HG02870 (cell line): ENCODE data around the gene GAGE10.
"Not testable (repeated sequence)": the region's sequence is repeated elsewhere in the genome, so short reads cannot be mapped to it uniquely, and the experiment has no call there.

Experiments
- ATAC-seq: cut with Tn5 transposase; IDR thresholded peaks from one replicate; pipeline ENCODE4 v1.9.1; 2021; ENCODE audit warnings: mild to moderate bottlenecking, moderate library complexity; ENCODE audit not compliant: unreplicated experiment

Gene GAGE10

DNA sequence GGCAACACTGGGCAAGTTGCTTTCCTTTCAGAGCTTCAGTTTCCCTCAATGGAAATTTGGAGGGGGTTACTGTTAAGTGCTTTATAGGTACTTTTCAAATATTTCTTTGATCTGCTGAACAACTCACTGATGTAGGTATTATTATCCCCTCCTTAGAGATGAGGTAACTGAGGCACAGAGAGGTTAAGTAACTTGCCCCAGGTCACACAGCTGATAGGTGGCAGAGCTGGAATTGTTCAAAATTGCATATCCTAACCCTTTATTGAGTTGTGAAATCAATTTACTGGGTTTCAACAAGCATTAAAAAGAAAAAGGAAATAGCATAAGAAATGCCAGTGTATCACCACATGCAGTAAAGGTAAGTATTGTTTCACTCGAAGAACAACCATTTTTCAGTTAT, 27.2 kb upstream of the GAGE10 start:
- no peak for ATAC-seq

DNA sequence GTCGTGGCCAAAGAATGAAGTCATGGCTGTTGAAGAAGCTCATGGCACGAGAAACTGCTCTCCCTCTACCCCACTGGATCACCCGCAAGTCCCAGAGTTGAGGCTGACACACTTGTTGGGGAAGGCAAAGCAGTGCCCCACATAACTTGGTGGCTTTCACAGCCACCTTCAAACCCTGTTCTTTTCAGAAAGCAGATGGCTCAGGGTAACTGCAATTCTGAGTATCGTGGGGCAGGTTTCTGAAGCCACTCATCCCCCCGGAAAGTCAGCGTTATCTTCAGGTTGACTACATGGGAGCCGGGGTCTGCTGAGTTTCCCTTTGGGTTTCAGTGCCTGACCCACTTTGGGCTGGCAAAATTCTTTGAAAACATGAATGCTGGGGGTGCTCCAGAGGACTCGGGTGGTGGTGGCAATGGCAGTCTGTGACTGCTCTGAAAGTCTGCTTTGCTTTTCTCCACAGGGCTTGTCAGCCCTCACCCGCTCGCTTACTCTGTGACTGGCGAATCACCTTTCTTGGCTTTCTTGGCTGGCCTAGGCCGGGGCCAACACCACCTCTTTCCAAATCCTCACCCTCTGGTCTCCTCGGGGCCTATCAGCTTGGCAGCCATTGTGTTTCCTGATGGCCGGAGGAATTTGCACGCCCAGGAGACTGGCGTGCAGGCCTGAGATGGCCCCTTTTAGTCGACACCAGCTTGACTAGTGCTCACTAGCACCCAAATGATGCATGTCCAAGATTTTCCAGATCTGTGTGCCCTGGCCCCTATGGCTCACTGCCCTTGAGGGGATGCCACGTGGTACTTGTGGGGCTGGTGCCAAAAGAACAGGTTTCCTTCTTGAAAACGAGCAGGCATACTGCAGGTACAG, 26.5 kb upstream of the GAGE10 start:
- ATAC-seq, result no peak

DNA sequence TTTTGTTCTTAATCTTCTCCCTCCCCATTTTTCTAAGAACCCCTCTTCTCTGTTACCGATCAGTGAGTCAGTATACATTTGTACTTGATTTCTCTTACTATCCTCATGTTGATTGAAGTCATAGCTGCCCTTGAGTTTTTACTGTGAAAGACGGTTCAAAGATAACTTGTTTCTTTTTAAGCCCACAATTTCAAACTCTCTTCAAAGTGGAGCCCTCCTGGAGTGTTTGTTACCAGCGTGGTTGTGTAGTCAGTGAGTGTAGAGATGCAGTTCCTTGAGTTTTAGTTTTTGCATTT, 26.0 kb upstream of the GAGE10 start:
- no peak for ATAC-seq

DNA sequence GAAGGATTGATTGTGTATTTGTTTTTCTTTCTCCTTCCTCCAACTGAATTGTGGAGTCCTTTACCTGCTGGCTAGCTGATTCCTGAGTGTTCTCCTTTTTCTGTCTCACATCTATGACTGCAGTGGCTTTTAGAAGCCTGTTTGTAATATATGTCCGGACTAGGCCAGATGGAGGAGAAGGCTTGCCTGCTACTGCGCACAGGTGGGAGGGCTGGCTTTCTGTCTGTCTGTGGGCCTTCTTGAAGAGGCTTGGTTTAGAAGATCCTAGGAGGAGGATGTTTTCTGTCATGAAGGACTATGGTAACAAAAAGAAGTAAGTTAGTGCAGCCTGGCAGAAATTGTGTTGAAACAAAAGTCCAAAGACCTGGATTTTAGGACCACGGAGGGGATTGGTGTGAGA, 25.4 kb upstream of the GAGE10 start:
- ATAC-seq, result no peak

DNA sequence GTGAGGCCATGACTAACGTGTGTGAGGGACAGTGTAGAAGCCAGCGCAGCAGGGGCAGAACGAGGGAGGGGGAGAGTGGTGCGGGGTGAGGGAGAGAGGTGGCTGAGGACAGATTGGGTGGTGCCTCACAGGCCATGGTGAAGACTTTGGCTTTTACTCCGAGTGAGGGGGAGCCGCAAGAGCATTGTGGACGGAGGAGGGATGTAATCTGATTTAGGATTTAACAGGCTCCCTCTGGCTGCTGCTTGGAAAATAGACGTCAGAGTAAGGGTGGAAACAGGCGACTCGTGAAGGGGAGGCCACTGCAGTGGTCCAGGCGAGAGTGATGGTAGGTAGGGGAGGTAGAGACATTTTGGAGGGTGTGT, 20.8 kb upstream of the GAGE10 start:
- no peak for ATAC-seq

DNA sequence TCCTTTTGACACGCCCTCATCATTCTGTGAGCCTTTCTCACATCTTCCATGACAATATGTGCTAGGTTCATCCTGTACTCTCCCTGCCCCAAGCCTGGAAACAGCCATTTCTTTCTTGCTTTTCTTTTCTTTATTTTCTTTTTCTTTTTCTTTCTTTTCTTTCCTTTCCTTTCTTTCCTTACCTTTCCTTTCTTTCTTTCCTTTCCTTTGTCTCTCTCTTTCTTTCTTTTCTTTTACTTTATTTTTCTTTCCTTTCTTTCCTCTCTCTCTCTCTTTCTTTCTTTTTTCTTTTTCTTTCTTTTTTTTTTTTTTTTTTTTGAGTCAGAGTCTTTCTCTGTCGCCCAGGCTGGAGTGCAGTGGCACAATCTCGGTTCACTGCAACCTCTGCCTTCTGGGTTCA, 19.2 kb upstream of the GAGE10 start:
- ATAC-seq, result no peak

DNA sequence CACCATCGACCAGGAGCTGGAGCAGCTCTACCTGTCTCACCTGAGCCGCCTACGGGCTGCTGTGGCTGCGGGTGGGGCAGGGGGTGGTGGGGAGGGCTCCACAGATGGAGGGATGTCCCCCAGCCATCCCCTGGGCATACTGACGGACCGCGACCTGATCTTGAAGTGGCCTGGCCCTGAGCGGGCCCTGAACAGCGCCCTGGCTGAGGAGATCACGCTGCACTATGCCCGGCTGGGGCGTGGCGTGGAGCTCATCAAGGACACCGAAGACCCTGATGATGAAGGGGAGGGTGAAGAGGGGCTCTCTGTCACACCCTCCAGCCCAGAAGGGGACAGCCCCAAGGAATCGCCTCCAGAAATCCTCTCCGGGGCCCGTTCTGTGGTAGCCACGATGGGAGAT, 17.3 kb upstream of the GAGE10 start:
- no peak for ATAC-seq

DNA sequence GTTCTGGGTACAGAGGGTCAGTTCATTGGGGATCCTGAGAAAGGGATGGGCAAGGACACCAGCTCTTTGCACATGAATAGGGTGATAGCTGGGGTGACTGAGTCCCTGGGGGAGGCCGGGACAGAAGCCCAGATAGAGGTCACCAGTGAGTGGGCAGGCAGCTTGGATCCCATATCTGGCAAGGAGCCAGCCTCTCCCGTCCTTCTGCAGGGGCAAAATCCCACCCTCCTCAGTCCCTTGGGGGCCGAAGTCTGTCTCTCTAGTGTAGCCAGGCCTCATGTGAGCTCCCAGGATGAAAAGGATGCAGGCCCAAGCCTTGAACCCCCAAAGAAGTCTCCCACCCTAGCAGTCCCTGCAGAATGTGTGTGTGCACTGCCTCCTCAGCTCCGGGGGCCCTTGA, 16.9 kb upstream of the GAGE10 start:
- no peak for ATAC-seq

DNA sequence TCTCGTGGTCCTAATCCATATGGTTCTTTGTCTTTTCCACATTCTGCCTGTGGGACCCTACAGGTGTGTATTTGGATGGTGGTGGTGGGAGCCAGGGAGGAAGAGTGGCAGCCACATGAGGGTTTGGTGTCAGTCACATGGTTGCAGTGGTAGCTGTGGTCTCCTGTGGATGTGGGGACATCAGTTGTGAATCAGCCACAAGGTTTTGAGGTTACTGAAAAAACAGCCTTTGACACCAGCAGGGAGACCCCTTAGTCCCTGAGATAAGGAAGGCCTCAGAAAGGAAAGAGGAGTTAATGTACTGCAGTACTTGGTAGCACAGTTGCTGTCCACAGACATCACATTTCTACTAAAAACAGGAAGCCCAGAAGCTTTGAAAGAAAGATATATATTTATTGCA, 15.8 kb upstream of the GAGE10 start:
- no peak for ATAC-seq

DNA sequence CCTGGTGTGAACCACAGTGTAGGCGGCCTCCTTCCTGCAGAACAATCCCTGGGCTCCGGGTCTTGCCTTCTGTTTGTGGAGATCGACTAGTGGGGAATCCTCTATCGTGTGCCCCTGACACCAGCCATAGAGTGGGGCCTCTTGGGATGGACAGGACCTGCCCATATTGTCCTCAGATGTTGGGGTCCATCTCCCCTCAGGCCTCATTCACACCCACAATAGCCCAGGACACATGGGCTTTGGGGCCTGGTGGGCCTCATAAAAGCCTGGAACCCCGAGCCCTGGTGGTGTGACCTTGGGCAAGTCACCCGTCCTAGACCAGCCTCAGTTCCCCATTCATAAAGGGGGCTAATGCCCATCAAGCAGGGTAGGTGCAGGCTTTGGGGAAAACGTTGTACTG, 13.2 kb upstream of the GAGE10 start:
- ATAC-seq, result no peak

DNA sequence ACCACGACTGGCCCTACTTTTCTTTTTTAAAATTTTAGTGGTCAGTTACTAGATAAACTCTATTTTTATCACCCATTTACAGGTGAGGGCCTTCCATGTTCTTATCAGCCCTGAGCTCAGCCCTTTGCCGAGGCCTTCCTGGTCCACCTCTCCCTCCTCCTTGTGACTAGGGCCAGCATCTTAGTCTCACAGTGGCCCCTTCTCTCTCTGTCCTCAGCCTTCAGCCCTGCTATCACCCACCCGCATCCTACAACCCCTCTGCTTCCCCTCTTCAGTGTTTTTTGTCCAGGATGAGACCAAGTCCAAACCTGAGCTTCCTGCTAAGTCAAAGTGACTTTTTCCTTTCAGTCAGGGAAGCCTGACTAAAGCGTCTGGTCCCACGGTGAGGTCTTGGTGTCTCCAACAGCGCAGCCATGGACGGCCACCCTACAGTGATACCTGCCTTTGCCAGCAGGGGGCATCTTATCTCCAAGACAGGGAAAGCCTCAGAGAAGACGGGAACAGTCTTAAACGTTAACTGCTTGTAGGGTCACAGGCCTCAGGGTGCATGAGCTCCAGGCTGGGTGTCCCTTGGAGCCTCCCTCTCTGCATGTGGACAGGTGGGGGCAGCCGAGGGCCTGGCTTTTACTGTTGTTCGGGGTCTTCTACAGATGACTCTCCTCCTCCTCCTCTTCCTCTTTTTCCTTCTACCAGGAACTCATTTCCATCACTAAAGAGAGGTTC, 11.7 kb upstream of the GAGE10 start:
- ATAC-seq, result peak; percentile 73

DNA sequence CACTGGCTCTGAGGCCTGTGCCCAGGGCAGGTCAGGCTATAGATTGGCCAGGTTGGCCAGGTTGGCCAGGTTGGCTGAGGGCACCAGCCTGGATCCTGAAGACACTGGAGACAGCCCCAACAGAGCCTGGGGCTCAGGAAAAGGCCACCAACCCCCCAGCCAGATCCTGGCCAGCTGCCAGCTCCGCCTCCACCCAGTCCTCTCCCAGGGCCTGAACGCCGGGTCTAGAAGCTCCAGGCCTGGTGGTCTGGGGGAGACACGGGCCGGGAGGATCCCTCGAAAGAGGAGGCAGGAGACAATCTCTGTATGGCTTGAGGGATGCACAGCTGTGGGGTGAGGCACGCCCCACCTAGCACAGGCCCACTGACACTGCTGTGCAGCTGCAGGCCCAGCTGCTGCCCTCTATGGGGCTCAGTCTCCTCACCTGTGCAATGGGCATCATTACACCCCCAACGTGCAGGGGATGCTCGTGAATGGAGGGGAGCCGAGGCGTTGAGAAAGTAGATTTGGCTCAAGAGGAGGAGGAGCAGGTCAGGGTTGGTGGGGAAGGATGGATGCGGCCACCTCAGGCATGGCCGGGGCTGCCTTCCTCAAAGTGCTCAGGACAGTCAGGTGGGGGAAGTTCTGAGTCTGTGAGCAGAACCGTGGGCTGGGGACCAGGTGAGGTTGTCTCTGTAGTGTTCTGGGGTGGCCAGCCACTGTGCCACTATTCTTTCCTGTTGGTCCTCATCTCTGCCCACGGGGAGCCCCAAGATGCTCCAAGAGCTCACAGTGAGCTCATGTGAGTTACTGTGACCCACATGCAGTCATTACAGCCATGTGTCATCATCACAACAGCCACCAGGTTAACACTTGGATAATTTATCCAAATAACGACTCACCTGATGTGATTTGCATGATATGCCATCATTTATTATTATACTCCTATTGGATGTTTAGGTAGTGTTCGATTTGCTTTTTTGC, 10.8 kb upstream of the GAGE10 start:
- no peak for ATAC-seq

DNA sequence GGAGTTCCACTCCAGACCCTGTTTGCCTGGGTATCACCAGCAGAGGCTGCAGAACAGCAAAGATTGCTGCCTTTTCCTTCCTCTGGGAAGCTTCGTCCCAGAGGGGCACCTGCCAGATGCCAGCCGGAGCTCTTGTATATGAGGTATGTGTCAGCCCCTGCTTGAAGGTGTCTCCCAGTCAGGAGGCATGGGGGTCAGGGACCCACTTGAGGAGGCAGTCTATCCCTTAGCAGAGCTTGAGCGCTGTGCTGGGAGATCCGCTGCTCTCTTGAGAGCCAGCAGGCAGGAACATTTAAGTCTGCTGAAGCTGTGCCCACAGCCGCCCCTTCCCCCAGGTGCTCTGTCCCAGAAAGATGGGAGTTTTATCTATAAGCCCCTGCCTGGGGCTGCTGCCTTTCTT, 4.2 kb upstream of the GAGE10 start:
- ATAC-seq, result not testable (repeated sequence)

DNA sequence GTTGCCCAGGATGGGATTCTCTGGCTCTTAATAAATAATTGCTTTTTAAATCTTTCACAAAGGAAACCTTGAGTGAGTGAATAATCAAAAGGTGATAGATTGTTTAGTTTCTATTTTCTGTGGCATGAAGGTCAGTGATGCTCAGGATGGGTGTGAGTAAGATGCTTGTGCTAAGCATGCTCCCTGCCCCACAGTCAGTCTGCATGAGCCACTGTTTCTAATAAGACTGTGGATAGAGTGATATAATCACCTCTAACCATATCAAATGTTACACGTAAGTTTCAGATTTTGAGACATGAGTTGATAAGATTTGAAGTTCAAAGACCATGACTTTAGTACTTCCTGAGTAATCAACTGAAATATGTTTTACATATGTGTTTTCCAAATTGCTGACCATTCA, 2.7 kb upstream of the GAGE10 start:
- no peak for ATAC-seq

DNA sequence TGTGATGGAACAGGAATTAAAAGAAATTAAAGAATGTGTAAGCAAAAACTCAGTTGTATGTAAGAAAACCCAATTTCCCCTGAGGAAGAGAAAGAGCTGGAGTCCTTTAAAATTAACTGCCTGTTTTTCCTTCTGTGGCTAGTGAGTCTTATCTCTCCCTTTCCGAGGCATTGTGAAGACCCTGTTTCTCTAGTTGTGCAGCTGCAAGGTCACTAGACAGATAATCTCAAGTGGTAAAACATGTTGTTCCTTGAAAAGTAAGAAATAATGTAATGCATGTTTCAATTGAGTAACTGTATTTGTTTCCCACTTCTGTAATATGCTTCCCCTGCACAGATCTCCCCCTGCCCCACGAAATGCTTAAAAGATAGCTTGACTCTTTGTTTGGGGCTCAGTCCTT, 4.3 kb downstream of the GAGE10 start:
- ATAC-seq, result not testable (repeated sequence)

DNA sequence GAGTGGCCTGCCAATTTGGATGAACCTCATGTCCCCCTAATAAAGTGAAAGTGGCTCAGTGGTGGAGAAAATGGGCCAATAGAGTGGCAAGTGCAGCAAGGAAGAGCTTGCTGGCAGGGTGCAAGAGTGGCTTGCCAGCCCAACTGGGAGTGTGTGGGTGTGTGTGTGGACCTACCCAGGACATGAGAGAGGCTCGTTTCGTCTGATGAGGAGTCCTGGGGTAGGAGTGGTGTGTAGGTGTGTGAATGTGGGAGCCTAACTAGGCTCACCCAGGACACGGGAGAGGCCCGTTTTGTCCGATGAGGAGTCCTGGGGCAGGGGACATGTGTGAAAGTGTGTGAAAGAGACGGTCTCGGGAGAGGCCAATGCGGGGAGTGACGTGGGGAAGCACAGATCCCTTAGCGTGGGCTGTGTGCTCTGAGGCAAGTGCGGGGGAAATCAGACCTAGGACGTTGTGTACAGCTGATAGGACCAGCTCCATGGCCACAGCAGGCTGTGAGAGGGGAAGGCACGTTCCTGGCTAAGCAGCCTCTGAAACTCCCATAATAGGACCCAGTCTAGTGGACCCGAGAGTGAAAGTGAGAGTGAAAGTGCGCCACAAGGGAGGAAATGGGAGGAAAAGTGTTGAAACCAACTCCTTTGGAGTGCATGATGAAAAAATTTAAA, 5.3 kb downstream of the GAGE10 start:
- ATAC-seq, result no peak

DNA sequence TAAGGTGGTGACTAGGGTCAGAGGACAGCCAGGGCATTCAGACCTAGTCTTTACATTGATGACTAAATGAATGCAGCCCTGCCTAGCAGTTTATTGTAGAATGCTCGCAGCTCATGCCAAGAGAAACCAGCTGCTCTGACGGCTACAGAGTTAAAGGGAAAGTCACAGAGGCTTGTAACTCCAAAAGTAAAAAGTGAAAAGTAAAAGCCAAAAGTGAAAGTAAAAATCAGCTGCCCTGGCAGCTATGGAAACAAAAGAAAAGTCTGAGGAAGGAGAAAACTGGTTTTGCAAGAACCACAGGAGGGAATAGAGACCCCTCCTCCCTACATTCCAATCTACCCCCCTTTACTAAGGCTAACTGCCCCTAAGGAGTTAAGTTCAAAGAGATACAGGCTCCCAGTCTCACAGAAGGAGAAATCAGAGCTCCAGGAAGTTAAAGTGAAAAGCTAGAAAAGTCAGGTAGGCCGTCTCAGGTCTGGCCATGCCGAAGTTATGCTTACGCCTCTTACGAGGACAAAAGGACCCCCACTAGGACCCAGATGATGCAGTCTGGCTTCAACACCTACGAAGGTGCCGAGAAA, 6.0 kb downstream of the GAGE10 start:
- ATAC-seq, result no peak

DNA sequence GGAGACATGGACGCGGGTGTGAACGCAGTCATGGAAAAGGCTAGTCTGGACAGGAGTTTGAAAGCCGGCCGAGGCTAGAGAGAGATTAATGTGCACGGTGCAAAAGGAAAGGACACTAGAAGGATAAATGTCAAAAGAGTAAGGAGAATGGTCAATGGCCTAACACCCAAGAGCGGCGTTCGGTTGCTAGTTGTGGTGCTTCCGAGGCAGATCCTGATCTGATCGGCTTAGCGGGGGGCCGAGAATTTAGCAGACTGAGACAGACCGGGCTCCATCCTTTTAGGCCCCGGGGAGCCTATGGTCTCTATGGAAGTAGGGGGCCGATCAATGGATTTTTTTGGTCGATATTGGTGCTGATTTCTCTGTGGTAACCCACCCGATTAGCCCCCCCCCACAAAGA, 6.9 kb downstream of the GAGE10 start:
- ATAC-seq, result no peak

DNA sequence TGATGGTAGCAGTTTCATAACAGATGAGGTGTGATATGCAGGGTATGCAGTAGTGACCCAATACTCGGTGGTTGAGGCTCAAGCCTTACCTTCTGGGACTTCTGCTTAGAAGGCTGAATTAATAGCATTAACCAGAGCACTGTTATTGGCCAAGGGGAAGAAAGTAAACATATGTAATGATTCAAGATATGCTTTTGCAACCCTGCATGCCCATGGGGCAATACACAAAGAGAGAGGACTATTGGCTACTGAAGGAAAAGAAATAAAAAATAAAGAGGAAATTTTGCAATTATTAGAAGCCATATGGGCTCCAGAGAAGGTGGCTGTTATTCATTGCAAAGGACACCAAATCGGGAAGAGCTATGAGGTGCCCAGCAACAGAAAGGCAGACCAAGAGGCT, 8.7 kb downstream of the GAGE10 start:
- ATAC-seq, result no peak

DNA sequence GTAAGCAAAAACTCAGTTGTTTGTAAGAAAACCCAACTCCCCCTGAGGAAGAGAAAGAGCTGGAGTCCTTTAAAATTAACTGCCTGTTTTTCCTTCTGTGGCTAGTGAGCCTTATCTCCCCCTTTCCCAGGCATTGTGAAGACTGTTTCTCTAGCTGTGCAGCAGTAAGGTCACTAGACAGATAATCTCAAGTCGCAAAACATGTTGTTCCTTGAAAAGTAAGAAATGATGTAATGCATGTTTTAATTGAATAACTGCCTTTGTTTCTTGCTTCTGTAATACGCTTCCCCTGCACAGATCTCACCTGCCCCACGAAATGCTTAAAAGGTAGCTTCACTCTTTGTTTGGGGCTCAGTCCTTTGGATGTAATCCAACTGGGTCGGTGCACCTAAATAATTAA, 12.6 kb downstream of the GAGE10 start:
- no peak for ATAC-seq

DNA sequence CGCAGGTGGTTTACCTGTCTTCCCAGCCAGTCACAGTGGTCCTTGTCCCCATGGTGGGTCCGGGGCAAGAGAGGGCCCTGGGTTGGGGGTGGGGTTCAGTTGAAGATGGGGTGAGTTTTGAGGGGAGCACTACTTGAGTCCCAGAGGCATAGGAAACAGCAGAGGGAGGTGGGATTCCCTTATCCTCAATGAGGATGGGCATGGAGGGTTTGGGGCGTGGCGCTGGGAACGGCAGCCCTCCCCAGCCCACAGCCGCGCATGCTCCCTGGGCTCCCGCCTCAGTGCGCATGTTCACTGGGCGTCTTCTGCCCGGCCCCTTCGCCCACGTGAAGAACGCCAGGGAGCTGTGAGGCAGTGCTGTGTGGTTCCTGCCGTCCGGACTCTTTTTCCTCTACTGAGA, 18.3 kb downstream of the GAGE10 start, which contains the start of gene GAGE12J:
TSS of gene GAGE12J (plus strand) at position 301 of the 400 bp plus-strand sequence. CDS start 1,157 bp downstream, outside the sequence.
- ATAC-seq, result not testable (repeated sequence)
